Progenitor cell of endocrine pancreas (in vitro differentiated cells): ENCODE measurements around the gene PTK6. TPM values are rescaled to one million over a fixed set of nuclear protein-coding genes. Genes with fewer than 3 reads are reported as not detected.

Source experiments
- DNase-seq: peaks from one replicate; pipeline ENCODE4 v3.0.0; 2021; ENCODE audit warnings: low spot score; ENCODE audit not compliant: unreplicated experiment
- H3K27ac Mint-ChIP-seq: 2 replicates; pipeline ENCODE4 v1.8.0; 2021; ENCODE audit warnings: mild to moderate bottlenecking, moderate library complexity, mixed read lengths
- H3K27me3 Mint-ChIP-seq: 2 replicates; pipeline ENCODE4 v1.8.0; 2021; ENCODE audit warnings: mixed read lengths
- H3K36me3 Mint-ChIP-seq: 2 replicates; pipeline ENCODE4 v1.8.0; 2022; ENCODE audit warnings: mixed read lengths; ENCODE audit not compliant: insufficient read depth
- H3K4me1 Mint-ChIP-seq: 2 replicates; pipeline ENCODE4 v1.8.0; 2021; ENCODE audit warnings: low read depth, mixed read lengths
- H3K4me3 Mint-ChIP-seq: 2 replicates; pipeline ENCODE4 v1.8.0; 2021; ENCODE audit warnings: low read depth, mild to moderate bottlenecking, moderate library complexity, mixed read lengths
- H3K9me3 Mint-ChIP-seq: 2 replicates; pipeline ENCODE4 v1.8.0; 2021; ENCODE audit warnings: low read depth, mixed read lengths
- total RNA-seq: library from RNA; stranded (reverse); gene quantifications from 2 replicates; pipeline ENCODE4 v1.2.1, GENCODE V29; 2021
- TF ChIP-seq, protein P1 (sequence below): fragments of 200-600 bp; sonication (generic); IDR thresholded peaks from one replicate; pipeline ENCODE4 v1.5.0; 2021; ENCODE audit warnings: antibody characterized with exemption, mild to moderate bottlenecking; ENCODE audit not compliant: unreplicated experiment

The PTK6 gene
- total RNA-seq, 1 donor from 2014 or later = 0.29 TPM

DNA sequence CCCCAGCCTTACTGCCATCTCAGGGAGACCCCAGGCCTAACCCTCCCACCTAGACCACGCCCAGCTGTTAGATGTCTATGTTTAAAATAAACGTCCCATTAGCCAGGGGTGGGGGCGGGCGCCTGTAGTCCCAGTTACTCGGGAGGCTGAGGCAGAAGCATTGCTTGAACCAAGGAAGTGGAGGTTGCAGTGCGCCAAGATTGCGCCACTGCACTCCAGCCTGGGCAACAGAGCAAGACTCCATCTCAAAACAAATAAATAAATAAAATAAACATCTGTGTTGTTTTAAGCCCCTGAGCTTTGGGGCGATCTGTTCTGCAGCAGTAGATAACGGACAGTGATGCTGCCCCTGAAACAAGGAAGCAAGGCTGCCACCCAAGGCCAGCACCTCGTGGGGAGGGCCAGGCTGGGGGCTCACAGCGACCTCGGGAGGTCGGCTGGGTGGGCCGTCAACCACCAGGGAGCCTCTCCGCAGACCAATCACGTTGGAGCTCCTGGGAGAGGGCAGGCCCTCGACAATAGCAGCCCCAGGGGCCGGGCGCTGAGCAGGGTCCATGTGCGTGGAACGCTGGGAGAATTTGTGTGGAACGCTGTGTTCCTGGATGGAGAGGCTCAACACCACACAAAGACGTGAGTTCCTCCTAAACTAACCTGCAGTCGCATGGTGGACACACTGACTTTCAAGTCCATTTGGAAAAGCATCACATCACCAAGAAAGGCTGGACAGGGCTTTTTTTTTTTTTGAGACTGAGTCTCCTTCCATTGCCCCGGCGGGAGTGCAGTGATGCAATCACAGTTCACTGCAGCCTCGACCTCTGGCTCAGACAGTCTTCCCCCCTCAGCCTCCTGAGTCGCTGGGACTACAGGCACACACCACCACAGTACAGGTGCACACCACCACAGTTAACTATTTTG lies 37.9 kb upstream of the PTK6 start:
- Mint-ChIP-seq H3K27ac (no peak overlapping the region), H3K36me3 (no peaks in the 10 kb centered on the region), H3K4me3 (peak overlapping the region; percentile 55), H3K9me3 (no peaks in the 10 kb centered on the region), H3K4me1 (no peaks in the 10 kb centered on the region), H3K27me3 (peaks cover 6% of the 10 kb centered on the region)
- TF ChIP-seq, protein P1, sequence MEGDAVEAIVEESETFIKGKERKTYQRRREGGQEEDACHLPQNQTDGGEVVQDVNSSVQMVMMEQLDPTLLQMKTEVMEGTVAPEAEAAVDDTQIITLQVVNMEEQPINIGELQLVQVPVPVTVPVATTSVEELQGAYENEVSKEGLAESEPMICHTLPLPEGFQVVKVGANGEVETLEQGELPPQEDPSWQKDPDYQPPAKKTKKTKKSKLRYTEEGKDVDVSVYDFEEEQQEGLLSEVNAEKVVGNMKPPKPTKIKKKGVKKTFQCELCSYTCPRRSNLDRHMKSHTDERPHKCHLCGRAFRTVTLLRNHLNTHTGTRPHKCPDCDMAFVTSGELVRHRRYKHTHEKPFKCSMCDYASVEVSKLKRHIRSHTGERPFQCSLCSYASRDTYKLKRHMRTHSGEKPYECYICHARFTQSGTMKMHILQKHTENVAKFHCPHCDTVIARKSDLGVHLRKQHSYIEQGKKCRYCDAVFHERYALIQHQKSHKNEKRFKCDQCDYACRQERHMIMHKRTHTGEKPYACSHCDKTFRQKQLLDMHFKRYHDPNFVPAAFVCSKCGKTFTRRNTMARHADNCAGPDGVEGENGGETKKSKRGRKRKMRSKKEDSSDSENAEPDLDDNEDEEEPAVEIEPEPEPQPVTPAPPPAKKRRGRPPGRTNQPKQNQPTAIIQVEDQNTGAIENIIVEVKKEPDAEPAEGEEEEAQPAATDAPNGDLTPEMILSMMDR = no peak
- no peak for DNase-seq

DNA sequence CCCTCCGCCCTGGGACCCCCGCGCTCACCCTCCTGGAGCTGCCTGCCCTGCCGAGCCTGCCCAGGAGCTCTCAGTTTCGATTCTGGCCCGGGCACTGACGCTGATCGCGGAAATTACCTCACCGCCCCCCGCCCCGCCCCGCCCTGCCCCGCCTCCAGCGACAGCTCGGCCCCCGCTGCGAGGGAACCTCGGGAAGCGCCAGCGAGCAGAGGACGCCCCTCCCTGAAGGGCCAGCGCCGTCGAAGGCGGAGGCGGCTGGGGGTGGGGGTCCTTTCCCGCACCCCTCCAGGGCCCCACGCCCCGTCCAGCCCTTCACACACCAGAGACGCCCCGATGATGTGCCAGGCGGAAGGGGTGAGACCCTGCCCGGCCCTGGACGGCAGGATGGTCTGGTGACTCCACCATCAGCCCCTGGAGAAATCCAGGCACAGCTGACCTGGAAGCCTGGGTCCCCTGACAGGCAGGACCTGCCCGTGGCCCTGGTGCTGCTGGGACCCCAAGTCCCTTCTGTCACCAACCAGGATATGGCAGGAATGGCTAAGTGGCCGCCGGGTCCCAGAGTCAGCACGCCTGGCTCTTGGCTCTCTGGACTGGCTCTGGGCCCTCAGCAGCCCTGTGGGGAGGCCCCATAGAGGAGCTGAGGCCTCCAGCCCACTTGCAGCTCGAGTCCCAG lies 37.1 kb upstream of the PTK6 start, which contains the start of gene HELZ2:
Gene HELZ2 (minus strand): TSS at position 84 of the 673 bp plus-strand sequence. CDS start 1,854 bp downstream, outside the sequence.
- H3K4me1 Mint-ChIP-seq = no peaks in the 10 kb centered on the region

DNA sequence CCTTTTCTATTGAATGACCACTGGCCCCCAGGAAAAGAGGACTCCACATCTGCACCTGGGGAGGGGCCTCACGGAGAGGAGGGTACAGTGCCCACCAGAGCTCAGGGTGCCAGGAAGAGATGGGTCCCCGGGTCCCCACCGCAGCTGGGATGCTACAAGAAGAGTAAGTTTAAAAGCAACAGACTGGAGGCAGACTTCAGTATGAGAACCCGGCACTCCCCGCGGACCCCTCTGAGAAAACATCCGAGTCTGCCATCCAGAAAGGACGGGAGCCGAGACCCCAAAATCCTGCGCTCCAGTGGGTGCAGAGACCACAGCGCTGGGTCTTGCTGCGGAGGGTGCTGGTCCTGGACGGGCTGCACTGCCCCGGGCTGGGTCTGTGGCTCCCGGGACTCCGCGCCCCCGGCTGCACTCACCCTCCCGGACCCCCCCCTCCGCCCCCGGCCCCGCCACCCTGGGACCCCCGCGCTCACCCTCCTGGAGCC lies 36.5 kb upstream of the PTK6 start:
- peak overlapping the region; percentile 76 for H3K4me3 Mint-ChIP-seq

More for the DNA sequence above, 37.1 kb upstream of the PTK6 start, which contains the start of gene HELZ2:
- H3K27me3 Mint-ChIP-seq = peaks cover 6% of the 10 kb centered on the region
- H3K27ac Mint-ChIP-seq = peak within 1 kb of the TSS; percentile 74
- H3K4me3 Mint-ChIP-seq = peak within 1 kb of the TSS; percentile 76
- peak; percentile 29 for DNase-seq
- no peaks in the 10 kb centered on the region for H3K9me3 Mint-ChIP-seq
- TF ChIP-seq, protein P1 = no peak
- H3K36me3 Mint-ChIP-seq = no peaks in the 10 kb centered on the region

DNA sequence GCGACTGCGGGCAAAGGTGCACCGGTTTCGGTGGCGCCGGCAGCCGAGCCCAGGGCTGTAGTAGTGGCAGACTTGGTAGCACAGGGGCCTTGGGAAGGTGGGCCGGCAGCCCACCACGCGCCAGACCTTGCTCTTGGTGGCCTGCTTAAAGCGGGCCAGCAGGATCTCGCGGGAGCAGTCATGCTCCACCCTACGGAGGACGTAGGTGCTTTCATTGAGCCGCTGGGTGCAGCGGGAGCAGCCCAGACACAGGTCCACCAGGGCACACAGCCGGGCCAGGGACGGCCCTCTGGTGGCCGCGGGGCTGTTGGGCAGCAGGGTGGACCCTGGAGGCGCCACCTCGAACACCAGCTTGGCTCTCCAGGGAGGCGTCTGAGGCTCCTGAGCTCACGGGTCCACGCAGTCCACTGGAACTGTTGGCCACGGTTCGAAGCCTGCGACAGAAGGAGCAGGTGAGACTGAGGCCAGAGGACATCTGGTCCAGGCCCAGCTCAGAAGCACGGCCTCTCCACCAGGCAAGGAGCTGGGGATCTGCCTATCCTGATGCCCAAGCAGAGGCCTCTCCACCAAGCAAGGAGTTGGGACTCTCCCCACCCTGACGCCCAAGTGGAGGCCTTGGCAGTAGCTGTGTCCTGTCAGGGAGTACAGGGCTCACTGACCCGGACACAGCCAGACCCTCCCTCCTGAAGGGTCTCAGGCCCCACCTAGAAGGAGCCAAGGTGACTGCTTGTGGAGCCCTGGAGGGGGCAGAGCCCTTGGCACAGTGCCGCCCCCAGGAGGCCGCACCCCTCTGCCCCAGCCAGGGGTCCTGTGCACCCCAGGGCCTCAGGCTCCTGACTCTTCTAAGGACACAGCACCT lies 35.8 kb upstream of the PTK6 start:
- H3K4me3 Mint-ChIP-seq = peak overlapping the region; percentile 76
- H3K27me3 Mint-ChIP-seq = peaks cover 6% of the 10 kb centered on the region
- H3K4me1 Mint-ChIP-seq = no peaks in the 10 kb centered on the region
- DNase-seq = no peak
- TF ChIP-seq, protein P1 = peak; percentile 37
- H3K9me3 Mint-ChIP-seq = no peaks in the 10 kb centered on the region
- H3K36me3 Mint-ChIP-seq = no peaks in the 10 kb centered on the region
- peak overlapping the region; percentile 74 for H3K27ac Mint-ChIP-seq

More for the DNA sequence above, 36.5 kb upstream of the PTK6 start:
- no peak for DNase-seq
- Mint-ChIP-seq H3K27me3 (peaks cover 6% of the 10 kb centered on the region), H3K27ac (peak overlapping the region; percentile 74), H3K4me1 (no peaks in the 10 kb centered on the region), H3K36me3 (no peaks in the 10 kb centered on the region), H3K9me3 (no peaks in the 10 kb centered on the region)
- TF ChIP-seq, protein P1 = no peak
